ENCODE results near the gene FLT3LG. TPM values are rescaled to one million over a fixed set of nuclear protein-coding genes. Genes with fewer than 3 reads are reported as not detected.
A peak's percentile ranks its signal among the peaks of the same experiment; 100 is the strongest.

The FLT3LG gene
- 58.4 and 65.4 TPM in 2 replicates for total RNA-seq

- peak; percentile 94 for DNase-seq (ENCODE audit: low spot score)
- no peaks in the 10 kb centered on the region for H3K9me3 Mint-ChIP-seq
- peaks cover 10% of the 10 kb centered on the region for H3K36me3 Mint-ChIP-seq (ENCODE audit: low read depth)
- peak within 1 kb of the TSS; percentile 91 for H3K4me3 Mint-ChIP-seq
- intact Hi-C loops (cut with micrococcal nuclease) = loop anchor here (1.0 kb wide), 2 partner anchors 13 to 96 kb away; partner anchors contain the start of gene RPL13A
- H3K4me1 Mint-ChIP-seq (ENCODE audit: low read depth) = peaks cover 45% of the 10 kb centered on the region
- H3K27me3 Mint-ChIP-seq (ENCODE audit: insufficient read depth) = no peaks in the 10 kb centered on the region
- H3K27ac Mint-ChIP-seq = peak within 1 kb of the TSS; percentile 97
Observed at GRCh38 chr19:49473868-49474541, at the start of gene FLT3LG. Gene FLT3LG, plus strand, starts transcription at chr19:49474215. Its CDS starts 425 bp downstream, at chr19:49474640.

- H3K4me3 Mint-ChIP-seq = no peak within 1 kb of the TSS
- intact Hi-C loops (cut with micrococcal nuclease) = no loop called here
- DNase-seq (ENCODE audit: low spot score) = no peak
- peaks cover 86% of the 10 kb centered on the region for H3K27me3 Mint-ChIP-seq (ENCODE audit: insufficient read depth)
- H3K4me1 Mint-ChIP-seq (ENCODE audit: low read depth) = peaks cover 61% of the 10 kb centered on the region
- peaks cover 2% of the 10 kb centered on the region for H3K36me3 Mint-ChIP-seq (ENCODE audit: low read depth)
- no peak within 1 kb of the TSS for H3K27ac Mint-ChIP-seq
- H3K9me3 Mint-ChIP-seq = no peaks in the 10 kb centered on the region
Observed at GRCh38 chr19:49425178-49425577, 48.8 kb upstream of the FLT3LG start, which contains the start of gene GFY. Gene GFY, plus strand, starts transcription at chr19:49425388. Its CDS starts 1,043 bp downstream, at chr19:49426431.

- Mint-ChIP-seq H3K27me3 (ENCODE audit: insufficient read depth) (peaks cover 85% of the 10 kb centered on the region), H3K4me3 (no peak overlapping the region), H3K27ac (no peak overlapping the region), H3K36me3 (ENCODE audit: low read depth) (peaks cover 2% of the 10 kb centered on the region), H3K4me1 (ENCODE audit: low read depth) (peaks cover 60% of the 10 kb centered on the region), H3K9me3 (no peaks in the 10 kb centered on the region)
- intact Hi-C loops (cut with micrococcal nuclease) = no loop called here
- DNase-seq (ENCODE audit: low spot score) = no peak
Observed at GRCh38 chr19:49425922-49426592, 48.0 kb upstream of the FLT3LG start.

- H3K9me3 Mint-ChIP-seq = no peaks in the 10 kb centered on the region
- H3K27me3 Mint-ChIP-seq (ENCODE audit: insufficient read depth) = peaks cover 83% of the 10 kb centered on the region
Observed at GRCh38 chr19:49427339-49427738, 46.7 kb upstream of the FLT3LG start.

GRCh38 chr19:49427855-49428546 lies 46.0 kb upstream of the FLT3LG start:
- intact Hi-C loops (cut with micrococcal nuclease) = no loop called here
- no peaks in the 10 kb centered on the region for H3K36me3 Mint-ChIP-seq (ENCODE audit: low read depth)
- H3K27ac Mint-ChIP-seq = no peak overlapping the region
- DNase-seq (ENCODE audit: low spot score) = no peak
- H3K9me3 Mint-ChIP-seq = no peaks in the 10 kb centered on the region
- H3K27me3 Mint-ChIP-seq (ENCODE audit: insufficient read depth) = peaks cover 83% of the 10 kb centered on the region
- peaks cover 44% of the 10 kb centered on the region for H3K4me1 Mint-ChIP-seq (ENCODE audit: low read depth)
- peak overlapping the region; percentile 13 for H3K4me3 Mint-ChIP-seq

More at GRCh38 chr19:49427339-49427738, 46.7 kb upstream of the FLT3LG start:
- H3K27ac Mint-ChIP-seq = no peak overlapping the region
- H3K4me3 Mint-ChIP-seq = no peak overlapping the region
- no peak for DNase-seq (ENCODE audit: low spot score)
- no peaks in the 10 kb centered on the region for H3K36me3 Mint-ChIP-seq (ENCODE audit: low read depth)
- intact Hi-C loops (cut with micrococcal nuclease) = no loop called here
- H3K4me1 Mint-ChIP-seq (ENCODE audit: low read depth) = peaks cover 50% of the 10 kb centered on the region

GRCh38 chr19:49428547-49429451 lies 45.2 kb upstream of the FLT3LG start:
- no peaks in the 10 kb centered on the region for H3K36me3 Mint-ChIP-seq (ENCODE audit: low read depth)
- no peak overlapping the region for H3K27ac Mint-ChIP-seq
- no peak for DNase-seq (ENCODE audit: low spot score)
- intact Hi-C loops (cut with micrococcal nuclease) = no loop called here
- peaks cover 39% of the 10 kb centered on the region for H3K4me1 Mint-ChIP-seq (ENCODE audit: low read depth)
- no peaks in the 10 kb centered on the region for H3K9me3 Mint-ChIP-seq
- peaks cover 86% of the 10 kb centered on the region for H3K27me3 Mint-ChIP-seq (ENCODE audit: insufficient read depth)
- no peak overlapping the region for H3K4me3 Mint-ChIP-seq

- Mint-ChIP-seq H3K9me3 (no peaks in the 10 kb centered on the region), H3K27ac (no peak overlapping the region), H3K27me3 (ENCODE audit: insufficient read depth) (peaks cover 85% of the 10 kb centered on the region), H3K4me3 (no peak overlapping the region), H3K4me1 (ENCODE audit: low read depth) (peaks cover 35% of the 10 kb centered on the region), H3K36me3 (ENCODE audit: low read depth) (no peaks in the 10 kb centered on the region)
- DNase-seq (ENCODE audit: low spot score) = no peak
- intact Hi-C loops (cut with micrococcal nuclease) = loop anchor here (1.0 kb wide), 1 partner anchor 38 kb away; no protein-coding TSS in a partner anchor
Observed at GRCh38 chr19:49430172-49430677, 43.8 kb upstream of the FLT3LG start.

- no peak for DNase-seq (ENCODE audit: low spot score)
- no peak overlapping the region for H3K27ac Mint-ChIP-seq
- no peak overlapping the region for H3K4me3 Mint-ChIP-seq
- no peaks in the 10 kb centered on the region for H3K9me3 Mint-ChIP-seq
- H3K36me3 Mint-ChIP-seq (ENCODE audit: low read depth) = no peaks in the 10 kb centered on the region
- intact Hi-C loops (cut with micrococcal nuclease) = loop anchor here (1.0 kb wide), 3 partner anchors 9 to 39 kb away; partner anchors contain the start of gene SLC17A7
- peaks cover 85% of the 10 kb centered on the region for H3K27me3 Mint-ChIP-seq (ENCODE audit: insufficient read depth)
- peaks cover 31% of the 10 kb centered on the region for H3K4me1 Mint-ChIP-seq (ENCODE audit: low read depth)
Observed at GRCh38 chr19:49430678-49431329, 43.2 kb upstream of the FLT3LG start.

- Mint-ChIP-seq H3K27ac (no peak overlapping the region), H3K36me3 (ENCODE audit: low read depth) (no peaks in the 10 kb centered on the region), H3K9me3 (no peaks in the 10 kb centered on the region), H3K27me3 (ENCODE audit: insufficient read depth) (peaks cover 85% of the 10 kb centered on the region), H3K4me1 (ENCODE audit: low read depth) (peaks cover 30% of the 10 kb centered on the region), H3K4me3 (no peak overlapping the region)
- intact Hi-C loops (cut with micrococcal nuclease) = loop anchor here (1.0 kb wide), 2 partner anchors 9 to 10 kb away; partner anchors contain the start of gene SLC17A7
- DNase-seq (ENCODE audit: low spot score) = no peak
Observed at GRCh38 chr19:49431330-49431749, 42.7 kb upstream of the FLT3LG start.

GRCh38 chr19:49432141-49433073 lies 41.6 kb upstream of the FLT3LG start:
- Mint-ChIP-seq H3K9me3 (no peaks in the 10 kb centered on the region), H3K36me3 (ENCODE audit: low read depth) (no peaks in the 10 kb centered on the region), H3K4me3 (no peak overlapping the region), H3K4me1 (ENCODE audit: low read depth) (peaks cover 28% of the 10 kb centered on the region), H3K27ac (no peak overlapping the region), H3K27me3 (ENCODE audit: insufficient read depth) (peaks cover 85% of the 10 kb centered on the region)
- intact Hi-C loops (cut with micrococcal nuclease) = loop anchor here (2.0 kb wide), 1 partner anchor 70 kb away; the partner anchor contains the start of genes DKKL1 and TEAD2
- no peak for DNase-seq (ENCODE audit: low spot score)

Data from activated T-helper 1 cell treated with anti-CD3 and anti-CD28 coated beads, Interleukin-12 subunit alpha, Interleukin-12 subunit beta, Interleukin-2, Interleukin-4 antibody, amounts not matched to agents 30 ng/mL and 10 ng/mL and 1 ng/mL, durations not matched to agents 14 hours and 24 hours and 36 hours (primary cell).